Muscle layer of colon (tissue), 2 donors: Measurements from ENCODE around the gene DRG2.

Source experiments
- H3K27ac ChIP-seq: one replicate; pipeline ENCODE4 v1.7.0; 2013; ENCODE audit warnings: low read depth, mild to moderate bottlenecking, low read length, moderate library complexity
- H3K27me3 ChIP-seq, 2 donors: one replicate each; pipeline ENCODE4 v1.7.0; 2013; ENCODE audit warnings: low read length in 2 of 2, mild to moderate bottlenecking in 2 of 2; ENCODE audit not compliant: insufficient read depth in 2 of 2, control insufficient read depth in 1 of 2
- H3K36me3 ChIP-seq: one replicate; pipeline ENCODE4 v1.7.0; 2013; ENCODE audit warnings: mild to moderate bottlenecking, low read length; ENCODE audit not compliant: insufficient read depth
- H3K4me1 ChIP-seq: one replicate; pipeline ENCODE4 v1.7.0; 2013; ENCODE audit warnings: mild to moderate bottlenecking, low read length; ENCODE audit not compliant: insufficient read depth
- H3K4me3 ChIP-seq, 2 donors: one replicate each; pipeline ENCODE4 v1.7.0; 2013; ENCODE audit warnings: low read length in 2 of 2, low read depth in 1 of 2, mild to moderate bottlenecking in 1 of 2, moderate library complexity in 1 of 2
- H3K9ac ChIP-seq: one replicate; pipeline ENCODE4 v1.7.0; 2013; ENCODE audit warnings: low read length
- H3K9me3 ChIP-seq: one replicate; pipeline ENCODE4 v1.7.0; 2013; ENCODE audit warnings: mild to moderate bottlenecking, low read length
- donor health status: abdominal sarcoma.
- donor health status: Adenocarcinoma of cecum.

DRG2 gene

GRCh38 chr17:18079543-18079942 lies 8.2 kb upstream of the DRG2 start:
- Histone ChIP-seq H3K9me3 (no peaks in the 10 kb centered on the region), H3K9ac (no peak overlapping the region), H3K36me3 (no peaks in the 10 kb centered on the region), H3K4me3 (no peak overlapping the region), H3K4me1 (no peaks in the 10 kb centered on the region), H3K27me3 (peaks cover 0 to 4% of the 10 kb centered on the region in 2 donors), H3K27ac (no peak overlapping the region)

DNA sequence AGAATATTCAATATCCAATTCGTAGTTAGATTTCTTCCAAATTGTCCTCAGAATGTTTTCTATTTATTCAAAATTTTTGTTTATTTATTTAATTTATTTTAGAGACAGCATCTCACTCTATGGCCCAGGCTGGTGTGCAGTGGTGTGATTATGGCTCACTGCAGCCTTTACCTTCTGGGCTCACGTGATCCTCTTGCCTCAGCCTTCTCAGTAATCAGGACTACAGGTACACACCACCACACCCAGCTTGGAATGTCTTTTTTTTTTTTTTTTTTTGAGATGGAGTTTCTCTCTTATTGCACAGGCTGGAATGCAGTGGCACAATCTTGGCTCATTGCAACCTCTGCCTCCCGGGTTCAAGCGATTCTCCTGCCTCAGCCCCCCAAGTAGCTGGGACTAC lies 3.5 kb upstream of the DRG2 start:
- H3K9ac ChIP-seq: no peak overlapping the region
- H3K36me3 ChIP-seq: no peaks in the 10 kb centered on the region
- H3K27ac ChIP-seq: no peak overlapping the region
- H3K4me3 ChIP-seq: no peak overlapping the region
- H3K4me1 ChIP-seq: peaks cover 11% of the 10 kb centered on the region
- H3K9me3 ChIP-seq: no peaks in the 10 kb centered on the region
- H3K27me3 ChIP-seq: no peaks in the 10 kb centered on the region

DNA sequence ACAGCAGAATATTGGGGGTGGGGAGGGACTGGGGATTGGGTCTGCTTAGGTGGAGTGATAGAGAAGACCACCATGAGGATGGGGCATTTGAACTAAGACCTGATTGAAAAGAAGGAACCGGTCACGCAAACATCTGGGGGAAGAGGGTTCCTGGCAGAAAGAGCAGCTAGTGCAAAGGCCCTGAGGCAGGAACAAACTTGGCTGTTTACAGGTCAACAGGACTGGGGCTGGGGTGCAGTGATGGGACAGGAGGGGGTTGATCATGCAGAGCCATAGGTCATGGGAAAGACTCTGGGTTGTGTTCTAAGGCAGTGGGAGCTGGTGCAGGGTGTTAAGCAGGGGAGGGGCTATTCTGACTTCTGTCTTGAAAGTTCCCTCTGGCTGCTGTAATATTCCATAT lies 1.9 kb downstream of the DRG2 start:
- H3K4me1 ChIP-seq: peaks cover 11% of the 10 kb centered on the region
- H3K9ac ChIP-seq: no peak overlapping the region
- H3K27me3 ChIP-seq: no peaks in the 10 kb centered on the region
- peaks cover 7% of the 10 kb centered on the region for H3K36me3 ChIP-seq
- no peak overlapping the region for H3K27ac ChIP-seq
- no peaks in the 10 kb centered on the region for H3K9me3 ChIP-seq
- no peak overlapping the region for H3K4me3 ChIP-seq

- peaks cover 40% of the 10 kb centered on the region for H3K36me3 ChIP-seq
- no peak overlapping the region for H3K27ac ChIP-seq
- no peak overlapping the region for H3K9ac ChIP-seq
- H3K4me1 ChIP-seq: peaks cover 3% of the 10 kb centered on the region
- H3K4me3 ChIP-seq: no peak overlapping the region
- H3K9me3 ChIP-seq: no peaks in the 10 kb centered on the region
- no peaks in the 10 kb centered on the region for H3K27me3 ChIP-seq
These were observed 6.1 kb downstream of the DRG2 start for GRCh38 chr17:18093616-18094408.

DNA sequence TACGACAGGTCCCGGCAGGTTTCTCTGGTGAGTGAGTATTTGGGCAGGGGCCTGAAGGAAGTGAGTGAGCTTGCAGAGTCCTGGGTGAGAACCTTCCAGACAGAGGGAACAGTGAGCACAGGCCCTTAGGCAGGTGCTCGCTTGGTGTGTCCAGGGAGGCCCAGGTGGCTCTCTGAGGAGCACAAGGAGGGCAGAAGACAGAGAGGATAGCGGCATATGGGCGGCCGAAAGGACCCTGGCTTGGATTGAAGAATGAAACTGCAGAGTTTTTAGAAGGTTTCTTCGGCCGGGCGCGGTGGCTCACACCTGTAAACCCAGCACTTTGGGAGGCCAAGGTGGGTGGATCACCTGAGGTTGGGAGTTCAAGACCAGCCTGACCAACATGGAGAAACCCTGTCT lies 6.7 kb downstream of the DRG2 start:
- H3K27me3 ChIP-seq: no peaks in the 10 kb centered on the region
- no peak overlapping the region for H3K27ac ChIP-seq
- H3K9ac ChIP-seq: no peak overlapping the region
- no peak overlapping the region for H3K4me3 ChIP-seq
- H3K4me1 ChIP-seq: no peaks in the 10 kb centered on the region
- peaks cover 46% of the 10 kb centered on the region for H3K36me3 ChIP-seq
- H3K9me3 ChIP-seq: no peaks in the 10 kb centered on the region

DNA sequence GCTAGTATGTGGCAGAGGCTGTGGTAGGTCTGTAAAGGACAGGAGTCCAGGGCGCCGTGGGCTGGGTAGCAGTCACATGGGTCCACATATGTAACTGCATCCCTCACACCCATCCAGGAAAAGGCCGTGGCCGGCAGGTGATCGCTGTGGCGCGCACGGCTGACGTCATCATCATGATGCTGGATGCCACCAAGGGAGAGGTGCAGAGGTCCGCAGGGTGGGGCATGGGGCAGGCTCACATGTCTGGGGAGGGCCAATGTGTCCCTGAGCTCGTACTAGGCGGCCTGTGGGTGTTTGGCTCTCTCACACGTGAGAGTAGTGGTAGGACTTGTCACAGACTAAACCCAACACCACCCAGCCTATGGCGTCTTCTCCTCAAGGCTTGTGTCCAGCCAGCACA lies 11.8 kb downstream of the DRG2 start:
- H3K36me3 ChIP-seq: peaks cover 57% of the 10 kb centered on the region
- no peaks in the 10 kb centered on the region for H3K4me1 ChIP-seq
- no peak overlapping the region for H3K4me3 ChIP-seq
- no peaks in the 10 kb centered on the region for H3K9me3 ChIP-seq
- H3K27ac ChIP-seq: no peak overlapping the region
- H3K9ac ChIP-seq: no peak overlapping the region
- no peaks in the 10 kb centered on the region for H3K27me3 ChIP-seq

- no peaks in the 10 kb centered on the region for H3K4me1 ChIP-seq
- H3K9ac ChIP-seq: no peak overlapping the region
- H3K4me3 ChIP-seq: no peak overlapping the region
- H3K36me3 ChIP-seq: peaks cover 55% of the 10 kb centered on the region
- H3K27ac ChIP-seq: no peak overlapping the region
- H3K27me3 ChIP-seq: no peaks in the 10 kb centered on the region
- no peaks in the 10 kb centered on the region for H3K9me3 ChIP-seq
These were observed 12.9 kb downstream of the DRG2 start for GRCh38 chr17:18100616-18101015.

GRCh38 chr17:18101828-18102227 lies 14.1 kb downstream of the DRG2 start:
- Histone ChIP-seq H3K27ac (no peak overlapping the region), H3K4me3 (no peak overlapping the region), H3K4me1 (no peaks in the 10 kb centered on the region), H3K9me3 (no peaks in the 10 kb centered on the region), H3K27me3 (no peaks in the 10 kb centered on the region), H3K36me3 (peaks cover 46% of the 10 kb centered on the region), H3K9ac (no peak overlapping the region)

DNA sequence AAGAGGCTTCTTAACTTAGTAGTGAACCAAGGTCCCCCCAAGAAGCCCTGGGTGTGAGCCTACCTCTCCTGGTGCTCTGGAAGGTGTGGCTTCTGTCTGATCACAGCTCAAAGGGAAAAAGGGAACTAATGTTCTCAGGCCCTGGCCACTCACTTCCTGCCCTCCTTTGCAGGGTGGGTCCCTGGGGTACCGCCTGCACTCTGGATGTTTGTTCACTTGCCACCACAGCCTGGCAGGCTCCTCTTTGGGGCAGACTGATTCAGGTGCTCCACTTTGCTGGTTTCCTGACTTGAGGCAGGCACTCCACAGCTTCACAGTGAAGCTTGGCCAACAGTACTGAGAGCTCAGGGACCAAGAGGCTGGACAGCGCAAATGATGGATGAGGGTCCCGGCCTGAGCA lies 14.9 kb downstream of the DRG2 start:
- Histone ChIP-seq H3K27ac (no peak overlapping the region), H3K9me3 (no peaks in the 10 kb centered on the region), H3K4me1 (no peaks in the 10 kb centered on the region), H3K36me3 (peaks cover 42% of the 10 kb centered on the region), H3K4me3 (no peak overlapping the region), H3K9ac (no peak overlapping the region), H3K27me3 (no peaks in the 10 kb centered on the region)

DNA sequence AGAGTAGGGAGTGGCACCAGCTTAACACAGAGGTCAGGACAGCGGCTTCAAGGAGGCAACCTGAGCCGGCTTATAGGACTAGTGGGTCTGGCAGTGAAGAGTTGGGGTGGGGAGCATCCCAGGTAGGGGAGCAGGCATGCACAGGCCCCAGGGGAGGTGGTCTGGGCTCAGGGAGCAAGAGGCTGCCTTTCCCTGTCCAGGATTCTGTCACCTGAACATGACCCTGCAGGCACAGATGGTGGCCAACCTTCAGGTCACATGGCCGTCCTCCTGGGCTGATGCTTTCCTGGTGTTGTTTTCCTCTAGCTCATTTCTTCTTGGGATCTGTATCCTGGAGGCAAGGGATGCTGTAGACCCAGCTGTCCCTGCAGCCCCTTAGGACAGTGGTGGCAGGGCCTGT lies 17.3 kb downstream of the DRG2 start:
- no peaks in the 10 kb centered on the region for H3K9me3 ChIP-seq
- no peak overlapping the region for H3K4me3 ChIP-seq
- H3K36me3 ChIP-seq: peaks cover 19% of the 10 kb centered on the region
- no peak overlapping the region for H3K27ac ChIP-seq
- H3K9ac ChIP-seq: no peak overlapping the region
- H3K4me1 ChIP-seq: no peaks in the 10 kb centered on the region
- no peaks in the 10 kb centered on the region for H3K27me3 ChIP-seq

GRCh38 chr17:18105595-18105994 lies 17.8 kb downstream of the DRG2 start:
- Histone ChIP-seq H3K9me3 (no peaks in the 10 kb centered on the region), H3K27ac (no peak overlapping the region), H3K9ac (no peak overlapping the region), H3K4me3 (no peak overlapping the region), H3K27me3 (no peaks in the 10 kb centered on the region), H3K36me3 (peaks cover 13% of the 10 kb centered on the region), H3K4me1 (no peaks in the 10 kb centered on the region)

DNA sequence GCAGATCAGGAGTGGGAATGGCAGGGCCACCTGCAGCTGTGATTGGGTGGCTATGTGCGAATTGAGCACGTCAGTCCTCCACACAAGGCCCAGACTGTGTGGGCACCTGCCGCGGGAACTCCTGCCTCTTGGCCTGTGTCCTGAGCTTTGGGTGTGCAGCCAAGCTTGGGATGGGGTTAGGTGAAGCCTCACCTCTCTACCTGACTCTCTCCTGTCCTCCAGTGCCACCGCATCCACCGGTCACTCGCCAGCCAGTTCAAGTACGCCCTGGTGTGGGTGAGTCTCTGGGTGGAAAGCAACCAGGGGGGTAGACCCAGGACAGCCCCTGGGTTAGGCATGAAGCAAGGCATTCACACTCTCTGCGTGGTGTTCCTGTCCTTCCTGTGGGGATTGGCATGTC lies 18.5 kb downstream of the DRG2 start:
- Histone ChIP-seq H3K9me3 (no peaks in the 10 kb centered on the region), H3K36me3 (peaks cover 13% of the 10 kb centered on the region)

More for the DNA sequence above, 18.5 kb downstream of the DRG2 start:
- Histone ChIP-seq H3K9ac (no peak overlapping the region), H3K27ac (no peak overlapping the region), H3K4me3 (no peak overlapping the region), H3K27me3 (no peaks in the 10 kb centered on the region), H3K4me1 (no peaks in the 10 kb centered on the region)
